Endothelial cell (in vitro differentiated cells): ENCODE measurements around the gene MYL6. TPM values are rescaled to one million over a fixed set of nuclear protein-coding genes. Genes with fewer than 3 reads are reported as not detected.

ENCODE experiments used
- DNase-seq: peaks from one replicate; pipeline ENCODE4 v3.0.0; 2021; ENCODE audit warnings: low spot score
- H3K27ac Mint-ChIP-seq: one replicate; pipeline ENCODE4 v1.8.0; 2021; ENCODE audit warnings: mixed read lengths, inconsistent platforms; ENCODE audit not compliant: unreplicated experiment
- H3K27me3 Mint-ChIP-seq: one replicate; pipeline ENCODE4 v1.8.0; 2021; ENCODE audit warnings: mild to moderate bottlenecking, moderate library complexity, mixed read lengths, inconsistent platforms; ENCODE audit not compliant: unreplicated experiment
- H3K36me3 Mint-ChIP-seq: one replicate; pipeline ENCODE4 v1.8.0; 2021; ENCODE audit warnings: mild to moderate bottlenecking, low read depth, mixed read lengths, inconsistent platforms; ENCODE audit not compliant: unreplicated experiment
- H3K4me1 Mint-ChIP-seq: one replicate; pipeline ENCODE4 v1.8.0; 2021; ENCODE audit warnings: mild to moderate bottlenecking, mixed read lengths, inconsistent platforms; ENCODE audit not compliant: unreplicated experiment
- H3K4me3 Mint-ChIP-seq: one replicate; pipeline ENCODE4 v1.8.0; 2021; ENCODE audit warnings: mild to moderate bottlenecking, mixed read lengths, inconsistent platforms; ENCODE audit not compliant: unreplicated experiment
- H3K9me3 Mint-ChIP-seq: one replicate; pipeline ENCODE4 v1.8.0; 2021; ENCODE audit warnings: mixed read lengths, inconsistent platforms; ENCODE audit not compliant: unreplicated experiment
- CTCF ChIP-seq: fragments of 200-600 bp; sonication (generic); IDR thresholded peaks from one replicate; pipeline ENCODE4 v1.5.0; 2021; ENCODE audit warnings: antibody characterized with exemption; ENCODE audit not compliant: unreplicated experiment
- long read RNA-seq: library from polyadenylated mRNA; unstranded; transcript quantifications from one replicate; pipeline ENCODE4 v2.0.0, GENCODE V29; 2020; ENCODE audit not compliant: unreplicated experiment
- total RNA-seq: library from RNA; stranded (reverse); fragmentation: NEBNext Ultra II Directional; extraction: Animal tissue kit (Norgen Biotek cat#: 25700); gene quantifications from one replicate; pipeline ENCODE4 v1.2.1, GENCODE V29; 2021; ENCODE audit not compliant: unreplicated experiment

The MYL6 gene
- 2,481 TPM for total RNA-seq
- long read RNA-seq, transcript MYL6-207 (6 exons, 655 nt): major isoform, 1,572 of 1,935 reads
- long read RNA-seq, transcript MYL6-219 (5 exons, 1,438 nt): minor isoform, 8 of 1,935 reads
- long read RNA-seq, transcript MYL6-218 (7 exons, 901 nt): minor isoform, 31 of 1,935 reads
- long read RNA-seq, transcript MYL6-211 (5 exons, 528 nt): minor isoform, 20 of 1,935 reads
- long read RNA-seq, partial matches to known transcripts: 216 of 1,935 reads
- long read RNA-seq, other reads (novel, unspliced or antisense): 84 of 1,935 reads

- TF ChIP-seq CTCF: no peak
- peak within 1 kb of the TSS; percentile 100 for H3K27ac Mint-ChIP-seq
- H3K4me1 Mint-ChIP-seq: peaks cover 51% of the 10 kb centered on the region
- H3K9me3 Mint-ChIP-seq: no peaks in the 10 kb centered on the region
- DNase-seq: peak; percentile 86
- peaks cover 58% of the 10 kb centered on the region for H3K36me3 Mint-ChIP-seq
- peak within 1 kb of the TSS; percentile 100 for H3K4me3 Mint-ChIP-seq
- H3K27me3 Mint-ChIP-seq: peaks cover 50% of the 10 kb centered on the region
Measured at GRCh38 chr12:56158029-56158925, at the start of gene MYL6. MYL6 (plus strand) TSS chr12:56158359; CDS start chr12:56158402, 43 bp downstream.

DNA sequence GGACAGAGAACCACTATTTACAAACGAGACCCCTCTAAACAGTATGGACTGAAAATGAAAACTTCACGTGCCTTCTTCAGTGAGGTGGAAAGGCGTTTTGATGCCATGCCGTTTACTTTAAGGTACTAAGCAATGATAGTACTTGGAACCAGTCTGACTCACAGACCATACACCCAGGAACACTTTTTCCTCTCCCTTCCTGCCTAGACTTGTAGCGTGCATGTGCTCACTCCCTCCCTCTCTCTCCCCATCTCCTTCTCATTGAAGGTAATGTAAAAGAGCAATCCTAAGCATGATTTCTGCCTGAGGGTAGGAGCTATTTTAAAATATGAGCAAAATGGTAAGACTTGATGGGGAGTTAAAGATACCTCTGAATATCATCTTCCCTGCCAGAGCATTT is 47.6 kb upstream of the MYL6 start:
- Mint-ChIP-seq H3K4me1 (peaks cover 2% of the 10 kb centered on the region), H3K36me3 (peaks cover 38% of the 10 kb centered on the region), H3K27ac (no peak overlapping the region), H3K27me3 (peaks cover 4% of the 10 kb centered on the region), H3K9me3 (no peaks in the 10 kb centered on the region), H3K4me3 (peak overlapping the region; percentile 79)
- no peak for TF ChIP-seq CTCF
- DNase-seq: no peak

- H3K9me3 Mint-ChIP-seq: no peaks in the 10 kb centered on the region
- H3K4me1 Mint-ChIP-seq: peaks cover 24% of the 10 kb centered on the region
- peaks cover 23% of the 10 kb centered on the region for H3K27me3 Mint-ChIP-seq
- H3K4me3 Mint-ChIP-seq: no peak overlapping the region
- no peak for TF ChIP-seq CTCF
- peaks cover 60% of the 10 kb centered on the region for H3K36me3 Mint-ChIP-seq
- no peak for DNase-seq
- peak overlapping the region; percentile 32 for H3K27ac Mint-ChIP-seq
Measured at GRCh38 chr12:56114084-56114483, 44.1 kb upstream of the MYL6 start.

DNA sequence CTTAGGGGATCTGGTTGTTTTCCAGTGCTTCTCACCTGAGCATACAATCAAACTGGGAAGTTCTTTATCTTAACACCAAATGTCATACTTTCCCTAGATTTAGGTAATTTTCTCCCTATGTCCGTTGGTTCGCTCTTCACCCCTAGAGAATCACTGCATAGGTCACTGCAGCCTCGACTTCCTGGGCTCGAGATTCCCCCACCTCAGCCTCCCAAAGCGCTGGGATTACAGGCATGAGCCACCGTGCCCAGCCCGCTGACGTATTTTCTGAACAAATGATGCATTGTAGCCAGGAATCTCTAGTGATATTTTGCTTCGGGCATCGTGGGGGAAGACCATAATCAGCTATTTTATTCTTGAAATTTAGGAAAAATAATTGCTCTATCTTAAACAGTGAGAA is 42.8 kb upstream of the MYL6 start:
- no peak for DNase-seq
- H3K4me3 Mint-ChIP-seq: peak overlapping the region; percentile 99
- peaks cover 63% of the 10 kb centered on the region for H3K36me3 Mint-ChIP-seq
- no peak for TF ChIP-seq CTCF
- H3K9me3 Mint-ChIP-seq: no peaks in the 10 kb centered on the region
- H3K27me3 Mint-ChIP-seq: peaks cover 25% of the 10 kb centered on the region
- H3K4me1 Mint-ChIP-seq: peaks cover 36% of the 10 kb centered on the region
- H3K27ac Mint-ChIP-seq: peak overlapping the region; percentile 100
